ENCODE results near the gene CCDC69.

- TF ChIP-seq CTCF (IDR thresholded peaks at IDR 0.05) (no peak), POLR2A (IDR thresholded peaks at IDR 0.05) (no peak)
Observed at GRCh38 chr5:151186538-151186937, 37.4 kb downstream of the CCDC69 start.

Data from body of pancreas (tissue), 4 donors.